GM19467 (cell line): Measurements from ENCODE around the gene SP3.

ENCODE experiments used
- ATAC-seq: cut with Tn5 transposase; IDR thresholded peaks from one replicate; pipeline ENCODE4 v1.9.1; 2021; ENCODE audit warnings: mild to moderate bottlenecking, moderate library complexity; ENCODE audit not compliant: unreplicated experiment

SP3 gene

DNA sequence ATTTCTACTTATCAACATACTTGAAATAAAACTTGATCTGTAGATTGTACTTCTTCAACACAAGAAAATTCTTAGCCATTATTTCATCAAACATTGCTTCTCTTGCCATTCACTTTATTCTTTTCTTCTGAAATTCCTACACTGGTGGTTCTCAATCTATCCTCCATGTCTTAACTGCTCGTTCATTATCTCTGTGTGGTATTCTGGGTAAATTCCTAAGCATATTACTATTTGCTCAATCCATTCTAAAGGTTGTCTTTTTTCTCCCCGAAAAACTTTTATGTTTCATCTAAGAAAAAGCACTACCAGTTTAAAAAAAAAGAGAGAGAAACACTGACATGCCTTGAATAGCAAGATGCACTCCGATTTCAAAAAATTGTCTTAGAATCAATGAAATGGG is 18.0 kb downstream of the SP3 start:
- ATAC-seq, result no peak

DNA sequence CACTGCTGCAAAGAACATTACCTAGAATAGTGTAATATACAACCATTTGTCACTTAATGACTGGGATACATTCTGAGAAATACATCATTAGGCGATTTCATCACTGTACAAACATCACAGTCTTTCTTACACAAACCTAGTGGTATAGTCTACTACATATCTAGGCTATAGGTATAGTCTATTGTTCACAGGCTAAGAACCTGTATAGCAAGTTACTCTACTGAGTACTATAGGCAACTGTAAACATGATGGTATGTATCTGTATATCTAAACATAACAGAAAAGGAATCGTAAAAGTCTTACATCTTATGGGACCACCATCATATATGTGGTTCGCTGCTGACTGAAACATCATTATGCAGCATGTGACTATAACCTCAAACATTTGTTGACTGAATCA is 21.4 kb downstream of the SP3 start:
- ATAC-seq, result no peak

DNA sequence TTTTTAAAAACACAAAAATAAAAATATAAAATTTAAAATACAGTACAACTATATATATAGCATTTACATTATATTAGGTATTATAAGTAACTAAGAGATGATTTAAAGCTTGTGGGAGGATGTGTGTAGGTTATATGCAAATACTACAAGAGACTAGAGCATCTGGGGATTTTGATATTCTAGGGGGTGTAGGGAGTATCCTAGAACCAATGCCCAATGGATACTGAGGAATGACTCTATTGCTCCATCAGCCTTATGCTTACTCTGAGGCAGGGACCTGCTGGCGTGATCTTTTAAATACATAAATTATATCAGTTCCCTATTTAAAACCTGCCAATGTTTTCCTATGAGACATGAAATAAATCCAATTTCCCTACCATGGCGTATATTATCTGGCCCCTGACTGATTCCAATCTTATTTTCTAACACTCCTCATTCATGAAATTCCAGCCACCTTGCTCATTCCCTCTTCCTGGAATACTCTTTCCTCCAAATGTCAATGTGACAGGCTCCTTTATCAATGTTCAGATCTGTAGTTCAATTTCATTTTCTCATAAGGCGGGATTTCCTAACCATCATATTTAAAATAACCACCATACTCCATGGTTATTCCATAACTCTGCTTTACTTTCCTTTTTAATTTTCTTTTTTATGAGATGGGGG is 22.2 kb downstream of the SP3 start:
- no peak for ATAC-seq

DNA sequence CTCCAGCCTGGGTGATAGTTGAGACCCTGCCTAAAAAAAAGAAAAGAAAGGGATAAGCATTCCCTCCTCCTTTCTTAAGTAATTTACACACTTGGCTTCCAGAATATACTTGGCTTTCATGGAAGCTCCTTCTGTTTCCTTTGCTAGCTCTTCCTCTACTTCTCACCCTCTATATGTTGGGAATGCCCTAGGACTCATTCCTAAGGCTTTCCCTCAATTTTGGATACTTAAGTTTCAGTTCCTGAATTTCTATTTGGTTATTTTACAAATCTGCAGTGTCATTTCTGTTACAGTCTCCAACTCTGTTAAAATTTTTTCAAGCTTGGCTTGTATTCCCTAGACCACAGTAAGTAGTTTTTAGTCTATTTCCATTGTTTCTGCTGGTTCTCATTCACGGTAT is 23.6 kb downstream of the SP3 start:
- no peak for ATAC-seq

DNA sequence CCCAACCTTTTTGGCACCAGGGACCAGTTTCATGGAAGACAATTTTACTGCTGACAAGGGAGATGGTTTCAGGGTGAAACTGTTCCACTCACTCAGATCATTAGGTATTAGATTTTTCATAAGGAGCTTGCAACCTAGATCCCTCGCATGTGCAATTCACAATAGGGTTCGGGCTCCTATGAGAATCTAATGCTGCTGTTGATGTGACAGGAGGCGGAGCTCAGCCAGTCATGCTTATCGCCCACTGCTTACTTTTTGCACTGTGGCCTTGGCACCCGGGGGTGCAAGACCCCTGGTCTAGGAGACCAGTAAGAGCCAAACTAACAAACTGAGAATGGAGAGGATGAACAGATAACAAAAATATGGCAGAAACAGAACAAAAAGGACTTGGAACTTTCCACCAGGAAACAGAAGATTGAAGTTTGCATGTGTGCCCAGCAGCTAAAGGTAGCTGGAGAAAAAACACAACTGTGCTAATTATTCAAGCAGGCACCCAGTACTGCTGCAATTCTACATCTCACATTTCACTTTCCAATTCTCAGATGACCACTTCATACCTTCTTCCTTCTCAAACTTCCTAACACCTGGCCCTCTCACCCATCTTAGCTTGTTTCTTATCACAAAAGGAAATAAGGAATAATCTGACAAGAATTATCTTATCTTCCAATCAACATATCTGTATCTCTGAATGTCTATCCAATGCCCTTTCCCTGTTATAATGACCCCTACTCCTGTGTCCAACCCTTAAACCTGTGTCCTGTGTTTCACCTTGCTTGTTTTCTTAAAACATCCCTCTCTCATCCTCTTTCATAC is 24.8 kb downstream of the SP3 start:
- no peak for ATAC-seq

DNA sequence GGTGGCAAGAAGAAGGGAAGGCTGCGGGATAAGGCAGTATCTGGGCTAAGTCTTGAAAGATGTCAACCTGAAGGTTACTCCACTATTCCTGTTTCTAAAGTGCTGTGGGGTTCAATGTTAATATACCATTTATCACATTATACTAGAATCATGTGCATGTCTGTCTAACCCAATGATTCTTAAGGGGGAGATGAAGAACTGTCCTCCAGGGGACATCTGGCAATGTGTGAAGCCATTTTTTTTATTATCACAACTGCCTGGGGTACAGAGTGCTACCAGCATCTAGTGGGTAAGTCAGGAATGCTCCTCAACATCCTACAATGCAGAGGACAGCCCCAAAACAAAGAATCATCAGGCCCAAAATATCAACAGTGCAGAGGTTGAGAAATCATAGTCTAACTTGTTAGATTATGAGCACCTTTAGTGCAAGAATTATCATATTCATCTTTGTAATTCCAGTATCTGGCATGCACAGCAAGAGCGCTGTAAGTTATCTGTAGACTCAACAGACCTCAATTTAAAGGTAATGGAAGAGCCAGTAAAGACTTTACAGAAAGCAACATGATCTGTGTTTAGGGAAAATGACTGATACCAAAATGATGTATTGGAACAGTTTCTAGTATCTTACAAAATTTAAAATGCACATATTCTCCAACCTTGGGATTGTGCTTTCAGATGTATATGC is 26.3 kb downstream of the SP3 start:
- no peak for ATAC-seq

DNA sequence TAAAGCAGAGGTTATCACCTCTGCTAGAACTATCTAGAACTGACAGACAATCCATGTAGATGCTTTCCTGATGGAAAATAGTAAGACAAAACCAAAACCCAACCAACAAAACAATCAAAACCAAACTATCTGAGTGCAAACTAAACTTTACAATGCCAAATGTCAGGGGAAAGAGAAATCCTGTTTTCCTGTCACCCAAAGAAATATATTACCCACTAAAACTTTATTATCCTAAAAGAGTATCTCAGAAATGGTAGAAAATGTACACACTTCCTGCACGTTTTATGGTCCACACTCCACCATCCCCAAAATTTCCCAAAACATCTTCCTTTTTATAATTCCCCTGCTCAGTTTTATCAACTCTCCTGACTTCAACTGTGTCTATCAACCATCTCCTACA is 29.9 kb downstream of the SP3 start:
- no peak for ATAC-seq

DNA sequence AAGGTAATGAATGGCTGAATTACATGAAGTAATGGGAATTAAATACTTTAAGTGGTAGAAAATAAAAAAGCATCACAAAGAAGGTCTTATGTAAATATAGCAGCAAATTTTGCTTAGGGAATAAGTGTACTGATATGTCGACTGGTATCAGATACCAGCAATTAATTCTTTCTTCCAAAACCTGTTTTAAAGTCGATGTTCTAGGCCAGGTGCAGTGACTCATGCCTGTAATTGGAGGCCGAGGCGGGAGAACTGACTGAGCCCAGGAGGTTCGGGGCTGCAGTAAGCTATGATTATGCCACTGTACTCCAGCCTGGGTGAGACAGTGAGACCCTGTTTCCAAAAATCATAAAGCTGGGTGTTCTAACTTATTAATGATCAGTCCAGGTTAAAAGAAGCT is 30.3 kb downstream of the SP3 start:
- ATAC-seq, result no peak

DNA sequence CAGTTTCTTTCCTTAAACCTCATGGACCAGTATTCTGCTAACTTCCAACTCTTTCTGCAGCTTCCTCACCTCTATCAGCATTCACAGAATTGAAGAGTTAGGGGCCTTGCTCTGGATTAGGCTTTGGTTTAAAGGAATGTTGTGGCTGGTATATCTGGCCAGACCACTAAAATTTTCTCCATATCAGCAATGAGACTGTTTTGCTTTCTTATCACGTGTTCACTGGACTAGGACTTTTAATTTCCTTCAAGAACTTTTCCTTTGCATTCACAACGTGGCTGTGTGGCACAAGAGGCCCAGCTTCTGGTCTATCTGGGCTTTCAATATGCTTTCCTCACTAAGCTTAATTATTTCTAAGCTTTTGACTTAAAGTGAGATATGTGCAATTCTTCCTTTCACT is 33.4 kb downstream of the SP3 start:
- ATAC-seq, result no peak

DNA sequence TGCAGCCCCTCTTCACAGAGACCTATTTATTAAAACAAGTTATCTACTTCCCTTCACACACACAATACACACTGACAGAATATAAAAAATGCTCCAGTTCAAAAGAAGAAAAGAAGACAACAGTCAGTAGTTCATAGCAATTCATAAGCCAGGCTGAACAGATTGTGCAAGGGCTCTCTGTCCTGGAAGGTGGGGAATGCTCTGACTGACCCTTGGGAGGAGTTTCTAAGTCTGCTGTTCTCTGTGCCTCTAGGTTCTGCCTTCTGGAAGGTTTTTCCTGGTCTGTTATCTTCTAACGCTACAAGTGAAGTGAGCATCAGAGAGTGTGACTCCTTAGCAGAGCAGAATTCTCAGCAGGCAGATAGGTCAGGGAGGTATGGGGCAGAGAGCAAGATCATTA is 35.7 kb downstream of the SP3 start:
- ATAC-seq, result no peak

DNA sequence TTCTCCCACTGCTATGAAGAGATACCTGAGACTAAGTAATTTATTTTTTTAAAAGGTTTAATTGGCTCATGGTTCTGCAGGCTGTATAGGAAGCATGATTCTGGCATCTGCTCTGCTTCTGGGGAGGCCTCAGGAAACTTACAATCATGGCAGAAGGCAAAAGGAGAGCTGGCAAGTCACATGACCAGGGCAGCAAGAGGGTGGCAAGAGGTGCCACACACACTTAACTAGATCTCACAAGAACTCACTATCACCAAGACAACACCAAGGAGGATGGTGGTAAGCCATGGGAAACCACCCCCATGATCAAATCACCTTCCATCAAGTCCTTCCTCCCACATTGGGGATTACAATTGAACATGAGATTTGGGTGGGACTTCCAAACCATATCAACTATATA is 38.3 kb downstream of the SP3 start:
- no peak for ATAC-seq

DNA sequence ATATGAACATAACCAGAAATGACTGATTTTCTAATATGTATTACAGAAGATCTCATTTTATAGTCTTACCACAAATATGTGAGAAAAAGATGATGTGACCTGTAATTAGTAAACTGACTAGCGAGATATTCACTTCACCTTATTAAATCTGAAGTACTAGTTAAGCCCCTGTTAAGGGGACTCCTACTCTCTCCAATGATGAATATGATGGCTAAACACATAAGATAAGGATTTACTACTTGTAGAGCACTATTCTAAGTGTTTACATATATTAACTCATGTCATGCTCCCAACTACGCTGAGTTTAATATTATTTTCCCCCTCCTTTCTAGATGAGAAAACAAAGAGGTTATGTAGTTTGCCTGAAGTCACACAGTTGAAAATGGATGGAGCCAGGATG is 40.9 kb downstream of the SP3 start:
- no peak for ATAC-seq

DNA sequence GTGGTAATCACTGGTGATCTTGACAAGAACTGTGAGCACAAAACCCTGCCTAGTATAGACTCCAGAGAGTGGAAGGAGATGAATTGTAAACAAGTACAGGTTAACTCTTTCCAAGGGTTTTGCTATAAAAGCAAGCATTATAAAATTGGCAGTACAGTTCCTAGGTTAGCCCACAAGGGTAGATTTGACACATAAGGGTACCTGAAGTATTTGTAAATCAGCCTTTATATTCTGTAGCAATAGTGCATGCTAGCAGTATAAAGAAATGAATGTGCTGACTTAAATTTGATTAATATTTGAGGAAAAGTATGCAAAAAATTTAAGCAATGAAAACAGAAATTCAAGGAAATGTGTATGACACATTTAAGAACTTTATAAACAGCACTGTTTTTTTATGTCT is 42.4 kb downstream of the SP3 start:
- no peak for ATAC-seq

DNA sequence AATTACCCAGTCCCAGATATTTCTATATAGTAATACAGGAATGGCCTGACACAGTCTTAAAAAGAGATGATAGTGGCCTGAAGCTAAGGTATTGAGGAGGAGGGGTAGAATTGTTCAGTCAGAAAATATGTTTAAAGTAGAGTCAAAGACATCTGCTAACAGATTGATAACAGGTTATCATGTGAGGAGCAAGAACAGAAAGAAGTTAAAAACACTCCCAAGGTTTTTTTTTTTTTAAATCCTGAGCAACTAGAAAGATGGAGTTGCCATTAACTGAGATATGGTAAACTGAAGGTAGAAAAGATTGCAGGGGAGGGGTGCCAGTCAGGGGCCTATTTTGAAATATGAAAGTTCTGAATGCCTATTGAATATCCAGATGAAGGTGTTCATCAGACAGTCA is 43.1 kb downstream of the SP3 start:
- ATAC-seq, result no peak

DNA sequence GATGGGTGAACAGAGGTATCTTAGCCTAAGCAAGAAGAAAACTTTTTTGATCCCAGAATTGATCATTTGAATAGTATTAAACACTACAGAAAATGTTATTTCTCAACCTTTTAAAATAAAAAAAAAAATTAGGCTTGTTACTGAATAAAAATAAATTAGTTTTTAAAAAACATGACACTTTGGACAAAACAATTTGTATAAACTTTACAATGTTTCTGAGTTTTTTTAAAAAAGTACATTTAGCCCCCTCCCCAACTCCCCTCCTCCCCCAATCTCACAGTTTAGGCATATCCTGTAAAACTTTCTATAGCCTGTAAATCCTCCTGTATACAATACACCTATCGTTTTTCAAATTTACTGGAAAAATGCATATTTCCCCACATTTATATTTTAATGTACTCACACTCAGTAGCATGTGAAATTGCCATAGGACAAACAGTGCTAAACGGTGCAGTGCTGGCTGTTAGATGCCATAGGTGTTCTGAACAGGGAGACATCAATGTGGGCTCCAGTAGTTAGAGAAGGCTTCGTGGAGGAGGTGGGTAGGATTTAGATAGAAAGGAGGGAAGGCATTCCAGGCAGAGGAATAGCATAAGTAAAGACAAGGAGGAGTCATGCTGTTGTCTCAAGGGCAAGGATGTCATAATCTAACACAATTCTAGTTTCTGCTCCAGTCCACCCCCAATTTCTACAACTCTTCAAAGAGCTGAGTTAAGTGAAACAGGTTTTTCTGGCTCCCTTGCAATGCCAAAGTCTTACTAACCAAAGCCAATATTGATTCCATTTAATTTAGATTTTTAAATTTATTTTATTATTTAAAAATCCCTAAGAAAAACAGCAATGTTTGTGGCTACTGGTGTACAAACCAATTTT is 50.9 kb downstream of the SP3 start:
- ATAC-seq, result no peak

DNA sequence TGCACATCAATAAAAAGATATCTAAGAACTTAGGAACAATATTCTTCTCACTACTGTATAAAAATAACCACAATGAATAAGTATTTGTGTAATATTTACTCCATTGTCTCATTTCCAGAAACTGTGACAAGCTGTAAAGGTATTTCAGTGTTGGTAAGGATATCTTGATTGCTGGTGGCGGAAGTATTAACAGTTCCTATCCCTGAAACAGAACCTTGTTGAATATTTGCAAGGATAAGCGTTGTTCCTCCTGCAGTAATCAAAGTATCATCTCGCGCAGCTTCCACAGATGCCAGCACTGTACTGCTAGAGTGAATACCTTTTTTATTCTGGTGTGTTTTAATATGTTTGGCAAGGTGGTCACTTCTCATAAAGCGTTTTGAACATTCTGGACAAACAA is 55.3 kb downstream of the SP3 start:
- no peak for ATAC-seq

DNA sequence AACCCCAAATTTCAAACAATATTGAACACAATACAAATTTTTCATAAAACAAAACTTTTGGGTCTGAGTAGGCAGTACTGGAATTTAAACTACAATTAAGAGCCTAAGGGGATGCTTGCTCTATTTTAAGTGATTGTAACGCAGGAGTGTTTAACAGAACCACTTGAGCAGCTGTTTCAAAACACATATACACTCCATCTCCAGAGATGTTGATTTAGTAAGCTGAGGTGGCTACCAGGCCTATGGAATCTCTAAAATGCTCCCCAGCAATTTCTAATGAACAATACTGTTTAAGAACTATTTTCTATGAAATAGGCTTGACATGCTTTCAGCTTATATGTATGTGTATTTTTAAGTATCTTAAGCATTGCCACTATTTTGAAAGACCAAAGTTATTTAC is 58.5 kb downstream of the SP3 start:
- ATAC-seq, result no peak

DNA sequence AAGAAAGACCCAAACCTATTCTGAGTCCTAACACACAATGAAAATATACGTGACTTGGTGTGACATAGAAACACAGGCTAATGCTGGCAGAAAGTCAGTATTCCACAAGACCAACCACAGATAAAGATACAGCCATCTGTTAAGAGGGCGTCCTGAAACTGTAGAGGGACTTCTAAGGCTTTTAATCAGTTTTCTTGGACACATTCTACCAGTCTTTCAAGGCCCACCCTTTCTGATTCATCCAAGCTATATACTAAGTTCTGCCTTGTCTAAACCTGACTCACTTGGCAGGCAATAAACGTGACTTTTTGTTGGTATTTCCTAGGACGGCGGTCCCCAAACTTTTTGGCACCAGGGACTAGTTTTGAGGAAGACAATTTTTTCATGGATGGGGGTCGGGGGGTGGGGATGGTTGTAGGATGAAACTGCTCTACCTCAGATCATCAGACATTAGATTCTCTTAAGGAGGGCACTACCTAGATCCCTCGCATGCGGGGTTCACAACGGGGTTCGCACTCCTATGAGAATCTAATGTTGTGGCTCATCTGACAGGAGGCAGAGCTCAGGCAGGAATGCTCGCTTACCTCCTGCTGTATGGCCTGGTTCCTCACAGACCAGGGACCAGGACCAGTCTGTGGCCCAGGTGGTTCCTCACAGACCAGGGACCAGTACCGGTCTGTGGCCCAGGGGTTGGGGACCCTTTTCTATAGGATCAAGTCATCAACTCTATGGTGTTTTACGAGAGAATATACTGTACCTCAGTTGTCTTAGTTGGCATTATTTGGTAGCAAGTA is 61.4 kb downstream of the SP3 start:
- no peak for ATAC-seq

DNA sequence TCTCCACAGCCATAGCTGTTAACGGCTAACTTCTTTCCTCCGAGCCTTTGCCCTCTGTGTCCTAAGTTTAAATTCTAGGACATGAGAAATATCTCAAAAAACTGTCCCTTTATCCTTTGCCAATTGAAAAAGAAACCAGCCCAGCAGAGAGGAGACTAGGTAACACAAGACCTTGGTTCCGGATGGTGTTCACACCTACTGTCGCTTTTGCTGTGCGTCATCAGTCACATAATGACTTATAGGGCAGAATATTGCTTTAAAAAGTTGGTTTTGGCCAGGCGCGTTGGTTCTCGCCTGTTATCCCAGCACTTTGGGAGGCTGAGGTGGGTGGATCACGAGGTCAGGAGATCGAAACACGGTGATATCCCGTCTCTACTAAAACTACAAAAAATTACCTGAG is 66.2 kb downstream of the SP3 start:
- no peak for ATAC-seq

DNA sequence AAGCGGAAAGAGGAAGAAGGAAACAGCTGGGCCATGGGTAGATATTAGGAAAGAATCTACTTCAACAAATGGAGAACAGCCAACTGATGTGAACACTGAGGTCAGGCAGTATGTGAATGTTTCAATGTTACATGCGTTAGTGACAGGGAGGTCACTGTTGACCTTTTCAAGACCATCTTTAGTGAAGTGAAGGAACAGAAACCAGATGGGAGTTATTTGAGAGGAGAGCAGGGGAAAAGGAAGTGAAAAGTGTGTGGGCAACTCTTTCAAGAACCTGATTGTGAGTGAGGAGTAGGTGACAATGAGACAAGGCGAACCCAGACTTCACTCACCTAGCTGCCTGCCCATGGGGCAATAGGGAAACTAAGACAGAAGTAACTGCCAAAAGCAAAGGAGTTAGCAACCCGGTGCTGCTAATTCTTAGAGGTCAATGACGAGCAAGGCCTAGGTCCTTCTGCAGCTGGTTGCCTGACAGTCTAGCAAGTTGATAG is 67.0 kb downstream of the SP3 start:
- peak; percentile 85 for ATAC-seq
